Measurements from ENCODE around the gene NCLN.
A peak's percentile ranks its signal among the peaks of the same experiment; 100 is the strongest.

Gene NCLN

GRCh38 chr19:3251229-3251628 is 65.5 kb downstream of the NCLN start:
- TF ChIP-seq MAX (IDR thresholded peaks at IDR 0.05) (no peak), REST (IDR thresholded peaks at IDR 0.05; ENCODE audit: low read depth) (no peak), RAD21 (IDR thresholded peaks at IDR 0.05; ENCODE audit: low read depth) (no peak), EP300 (IDR thresholded peaks at IDR 0.05; ENCODE audit: borderline replicate concordance) (no peak), CREB1 (IDR thresholded peaks at IDR 0.05; ENCODE audit: low read depth) (no peak), NFIC (IDR thresholded peaks at IDR 0.05) (no peak), FOXM1 (IDR thresholded peaks at IDR 0.05; ENCODE audit: borderline replicate concordance, low read depth) (no peak)

- TF ChIP-seq FOXM1 (IDR thresholded peaks at IDR 0.05; ENCODE audit: borderline replicate concordance, low read depth) (no peak), TCF12 (IDR thresholded peaks at IDR 0.05; ENCODE audit: low read depth) (no peak), MAX (IDR thresholded peaks at IDR 0.05) (no peak), TEAD4 (IDR thresholded peaks at IDR 0.05) (no peak), CREB1 (IDR thresholded peaks at IDR 0.05; ENCODE audit: low read depth) (no peak), ZBTB7A (IDR thresholded peaks at IDR 0.05; ENCODE audit: low read depth) (no peak), EP300 (IDR thresholded peaks at IDR 0.05; ENCODE audit: borderline replicate concordance) (no peak), TAF1 (IDR thresholded peaks at IDR 0.05; ENCODE audit: low read depth) (no peak), REST (IDR thresholded peaks at IDR 0.05; ENCODE audit: low read depth) (no peak), RAD21 (IDR thresholded peaks at IDR 0.05; ENCODE audit: low read depth) (no peak), NFIC (IDR thresholded peaks at IDR 0.05) (no peak), EGR1 (IDR thresholded peaks at IDR 0.05) (no peak), CEBPB (IDR thresholded peaks at IDR 0.05) (no peak), YY1 (IDR thresholded peaks at IDR 0.05; ENCODE audit: low read depth) (no peak)
- TF ChIP-seq, protein P1, sequence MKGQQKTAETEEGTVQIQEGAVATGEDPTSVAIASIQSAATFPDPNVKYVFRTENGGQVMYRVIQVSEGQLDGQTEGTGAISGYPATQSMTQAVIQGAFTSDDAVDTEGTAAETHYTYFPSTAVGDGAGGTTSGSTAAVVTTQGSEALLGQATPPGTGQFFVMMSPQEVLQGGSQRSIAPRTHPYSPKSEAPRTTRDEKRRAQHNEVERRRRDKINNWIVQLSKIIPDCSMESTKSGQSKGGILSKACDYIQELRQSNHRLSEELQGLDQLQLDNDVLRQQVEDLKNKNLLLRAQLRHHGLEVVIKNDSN (IDR thresholded peaks at IDR 0.05): no peak
These were observed 66.9 kb downstream of the NCLN start for GRCh38 chr19:3252650-3253049.

GRCh38 chr19:3253270-3253669 is 67.5 kb downstream of the NCLN start:
- TF ChIP-seq NFIC (IDR thresholded peaks at IDR 0.05) (no peak), CEBPB (IDR thresholded peaks at IDR 0.05) (no peak), EP300 (IDR thresholded peaks at IDR 0.05; ENCODE audit: borderline replicate concordance) (no peak), EGR1 (IDR thresholded peaks at IDR 0.05) (no peak), TAF1 (IDR thresholded peaks at IDR 0.05; ENCODE audit: low read depth) (no peak), MAX (IDR thresholded peaks at IDR 0.05) (0 out of 2 replicates have a peak, but pooled peaks have one; percentile 19), TEAD4 (IDR thresholded peaks at IDR 0.05) (no peak), TCF12 (IDR thresholded peaks at IDR 0.05; ENCODE audit: low read depth) (no peak), RAD21 (IDR thresholded peaks at IDR 0.05; ENCODE audit: low read depth) (no peak), REST (IDR thresholded peaks at IDR 0.05; ENCODE audit: low read depth) (no peak), FOXM1 (IDR thresholded peaks at IDR 0.05; ENCODE audit: borderline replicate concordance, low read depth) (no peak), ZBTB7A (IDR thresholded peaks at IDR 0.05; ENCODE audit: low read depth) (no peak), CREB1 (IDR thresholded peaks at IDR 0.05; ENCODE audit: low read depth) (no peak), YY1 (IDR thresholded peaks at IDR 0.05; ENCODE audit: low read depth) (peak; percentile 68; the same call in 1 of the 2 replicates)
- TF ChIP-seq, protein P1 (IDR thresholded peaks at IDR 0.05): peak; percentile 54

GRCh38 chr19:3254520-3254919 is 68.8 kb downstream of the NCLN start:
- TF ChIP-seq NFIC (IDR thresholded peaks at IDR 0.05) (no peak), FOXM1 (IDR thresholded peaks at IDR 0.05; ENCODE audit: borderline replicate concordance, low read depth) (no peak), YY1 (IDR thresholded peaks at IDR 0.05; ENCODE audit: low read depth) (no peak), TCF12 (IDR thresholded peaks at IDR 0.05; ENCODE audit: low read depth) (no peak), TAF1 (IDR thresholded peaks at IDR 0.05; ENCODE audit: low read depth) (no peak), REST (IDR thresholded peaks at IDR 0.05; ENCODE audit: low read depth) (no peak)
- TF ChIP-seq, protein P1 (IDR thresholded peaks at IDR 0.05): no peak

Data from Ishikawa (cell line).